Measurements from ENCODE around the gene FANCL.

The FANCL gene

GRCh38 chr2:58140508-58141072 is 100.5 kb downstream of the FANCL start:
- Histone ChIP-seq H3K9ac (ENCODE audit: low read length) (no peak overlapping the region), H3K27ac (ENCODE audit: low read depth, low read length) (no peak overlapping the region), H3K4me1 (ENCODE audit: control insufficient read depth, insufficient read depth, low read length) (no peaks in the 10 kb centered on the region)

GRCh38 chr2:58138396-58139030 is 102.6 kb downstream of the FANCL start:
- no peaks in the 10 kb centered on the region for H3K9me3 ChIP-seq (ENCODE audit: control insufficient read depth, insufficient read depth, low read depth, low read length)

More at GRCh38 chr2:58140508-58141072, 100.5 kb downstream of the FANCL start:
- Histone ChIP-seq H3K9me3 (ENCODE audit: control insufficient read depth, insufficient read depth, low read depth, low read length) (no peaks in the 10 kb centered on the region), H3K36me3 (ENCODE audit: control insufficient read depth, insufficient read depth, low read length) (no peaks in the 10 kb centered on the region; the same call in 1 of the 2 replicates), H3K27me3 (ENCODE audit: control insufficient read depth, insufficient read depth, low read length) (no peaks in the 10 kb centered on the region), H3K4me3 (ENCODE audit: low read depth, low read length) (no peak overlapping the region)

GRCh38 chr2:58137856-58138255 is 103.3 kb downstream of the FANCL start:
- Histone ChIP-seq H3K27me3 (ENCODE audit: control insufficient read depth, insufficient read depth, low read length) (no peaks in the 10 kb centered on the region), H3K9ac (ENCODE audit: low read length) (no peak overlapping the region), H3K4me3 (ENCODE audit: low read depth, low read length) (no peak overlapping the region), H3K36me3 (ENCODE audit: control insufficient read depth, insufficient read depth, low read length) (no peaks in the 10 kb centered on the region; the same call in 1 of the 2 replicates), H3K9me3 (ENCODE audit: control insufficient read depth, insufficient read depth, low read depth, low read length) (no peaks in the 10 kb centered on the region), H3K27ac (ENCODE audit: low read depth, low read length) (no peak overlapping the region), H3K4me1 (ENCODE audit: control insufficient read depth, insufficient read depth, low read length) (no peaks in the 10 kb centered on the region)

More at GRCh38 chr2:58138396-58139030, 102.6 kb downstream of the FANCL start:
- H3K4me3 ChIP-seq (ENCODE audit: low read depth, low read length) = no peak overlapping the region
- no peaks in the 10 kb centered on the region for H3K4me1 ChIP-seq (ENCODE audit: control insufficient read depth, insufficient read depth, low read length)
- no peaks in the 10 kb centered on the region for H3K27me3 ChIP-seq (ENCODE audit: control insufficient read depth, insufficient read depth, low read length)
- H3K9ac ChIP-seq (ENCODE audit: low read length) = no peak overlapping the region
- no peaks in the 10 kb centered on the region; the same call in 1 of the 2 replicates for H3K36me3 ChIP-seq (ENCODE audit: control insufficient read depth, insufficient read depth, low read length)
- no peak overlapping the region for H3K27ac ChIP-seq (ENCODE audit: low read depth, low read length)

- H3K9ac ChIP-seq (ENCODE audit: low read length) = no peak overlapping the region
- H3K4me3 ChIP-seq (ENCODE audit: low read depth, low read length) = no peak overlapping the region
- H3K36me3 ChIP-seq (ENCODE audit: control insufficient read depth, insufficient read depth, low read length) = no peaks in the 10 kb centered on the region; the same call in 1 of the 2 replicates
- H3K9me3 ChIP-seq (ENCODE audit: control insufficient read depth, insufficient read depth, low read depth, low read length) = no peaks in the 10 kb centered on the region
- H3K4me1 ChIP-seq (ENCODE audit: control insufficient read depth, insufficient read depth, low read length) = no peaks in the 10 kb centered on the region
- H3K27ac ChIP-seq (ENCODE audit: low read depth, low read length) = no peak overlapping the region
- no peaks in the 10 kb centered on the region for H3K27me3 ChIP-seq (ENCODE audit: control insufficient read depth, insufficient read depth, low read length)
Measured at GRCh38 chr2:58137221-58137620, 103.9 kb downstream of the FANCL start.

GRCh38 chr2:58135861-58136260 is 105.3 kb downstream of the FANCL start:
- Histone ChIP-seq H3K36me3 (ENCODE audit: control insufficient read depth, insufficient read depth, low read length) (no peaks in the 10 kb centered on the region; the same call in 1 of the 2 replicates), H3K27ac (ENCODE audit: low read depth, low read length) (no peak overlapping the region), H3K4me3 (ENCODE audit: low read depth, low read length) (no peak overlapping the region), H3K4me1 (ENCODE audit: control insufficient read depth, insufficient read depth, low read length) (no peaks in the 10 kb centered on the region), H3K27me3 (ENCODE audit: control insufficient read depth, insufficient read depth, low read length) (no peaks in the 10 kb centered on the region), H3K9ac (ENCODE audit: low read length) (no peak overlapping the region), H3K9me3 (ENCODE audit: control insufficient read depth, insufficient read depth, low read depth, low read length) (no peaks in the 10 kb centered on the region)

GRCh38 chr2:58133395-58133794 is 107.7 kb downstream of the FANCL start:
- H3K9ac ChIP-seq (ENCODE audit: low read length) = no peak overlapping the region
- no peak overlapping the region for H3K4me3 ChIP-seq (ENCODE audit: low read depth, low read length)
- H3K4me1 ChIP-seq (ENCODE audit: control insufficient read depth, insufficient read depth, low read length) = no peaks in the 10 kb centered on the region
- H3K36me3 ChIP-seq (ENCODE audit: control insufficient read depth, insufficient read depth, low read length) = no peaks in the 10 kb centered on the region; the same call in 1 of the 2 replicates
- H3K27ac ChIP-seq (ENCODE audit: low read depth, low read length) = no peak overlapping the region
- no peaks in the 10 kb centered on the region for H3K27me3 ChIP-seq (ENCODE audit: control insufficient read depth, insufficient read depth, low read length)
- no peaks in the 10 kb centered on the region for H3K9me3 ChIP-seq (ENCODE audit: control insufficient read depth, insufficient read depth, low read depth, low read length)

- H3K4me3 ChIP-seq (ENCODE audit: low read depth, low read length) = no peak overlapping the region
- no peak overlapping the region for H3K27ac ChIP-seq (ENCODE audit: low read depth, low read length)
- no peaks in the 10 kb centered on the region for H3K27me3 ChIP-seq (ENCODE audit: control insufficient read depth, insufficient read depth, low read length)
- no peak overlapping the region for H3K9ac ChIP-seq (ENCODE audit: low read length)
- H3K36me3 ChIP-seq (ENCODE audit: control insufficient read depth, insufficient read depth, low read length) = no peaks in the 10 kb centered on the region; the same call in 1 of the 2 replicates
- H3K4me1 ChIP-seq (ENCODE audit: control insufficient read depth, insufficient read depth, low read length) = no peaks in the 10 kb centered on the region
- H3K9me3 ChIP-seq (ENCODE audit: control insufficient read depth, insufficient read depth, low read depth, low read length) = no peaks in the 10 kb centered on the region
Measured at GRCh38 chr2:58131191-58132011, 109.7 kb downstream of the FANCL start.

GRCh38 chr2:58130238-58130637 is 110.9 kb downstream of the FANCL start:
- Histone ChIP-seq H3K9ac (ENCODE audit: low read length) (no peak overlapping the region), H3K4me3 (ENCODE audit: low read depth, low read length) (no peak overlapping the region), H3K4me1 (ENCODE audit: control insufficient read depth, insufficient read depth, low read length) (no peaks in the 10 kb centered on the region), H3K36me3 (ENCODE audit: control insufficient read depth, insufficient read depth, low read length) (no peaks in the 10 kb centered on the region), H3K27ac (ENCODE audit: low read depth, low read length) (no peak overlapping the region), H3K9me3 (ENCODE audit: control insufficient read depth, insufficient read depth, low read depth, low read length) (no peaks in the 10 kb centered on the region), H3K27me3 (ENCODE audit: control insufficient read depth, insufficient read depth, low read length) (no peaks in the 10 kb centered on the region)

- no peaks in the 10 kb centered on the region for H3K27me3 ChIP-seq (ENCODE audit: control insufficient read depth, insufficient read depth, low read length)
- H3K27ac ChIP-seq (ENCODE audit: low read depth, low read length) = no peak overlapping the region
- peaks cover 5% of the 10 kb centered on the region; the same call in 1 of the 2 replicates for H3K36me3 ChIP-seq (ENCODE audit: control insufficient read depth, insufficient read depth, low read length)
- H3K4me3 ChIP-seq (ENCODE audit: low read depth, low read length) = no peak overlapping the region
- H3K4me1 ChIP-seq (ENCODE audit: control insufficient read depth, insufficient read depth, low read length) = no peaks in the 10 kb centered on the region
- H3K9ac ChIP-seq (ENCODE audit: low read length) = no peak overlapping the region
- no peaks in the 10 kb centered on the region for H3K9me3 ChIP-seq (ENCODE audit: control insufficient read depth, insufficient read depth, low read depth, low read length)
Measured at GRCh38 chr2:58127111-58127510, 114.0 kb downstream of the FANCL start.

GRCh38 chr2:58122540-58122939 is 118.6 kb downstream of the FANCL start:
- Histone ChIP-seq H3K4me1 (ENCODE audit: control insufficient read depth, insufficient read depth, low read length) (no peaks in the 10 kb centered on the region), H3K36me3 (ENCODE audit: control insufficient read depth, insufficient read depth, low read length) (peaks cover 5% of the 10 kb centered on the region; the same call in 1 of the 2 replicates), H3K4me3 (ENCODE audit: low read depth, low read length) (no peak overlapping the region)

GRCh38 chr2:58122040-58122439 is 119.1 kb downstream of the FANCL start:
- H3K9me3 ChIP-seq (ENCODE audit: control insufficient read depth, insufficient read depth, low read depth, low read length) = no peaks in the 10 kb centered on the region
- H3K27ac ChIP-seq (ENCODE audit: low read depth, low read length) = no peak overlapping the region

More at GRCh38 chr2:58122540-58122939, 118.6 kb downstream of the FANCL start:
- Histone ChIP-seq H3K9me3 (ENCODE audit: control insufficient read depth, insufficient read depth, low read depth, low read length) (no peaks in the 10 kb centered on the region), H3K9ac (ENCODE audit: low read length) (no peak overlapping the region), H3K27ac (ENCODE audit: low read depth, low read length) (no peak overlapping the region), H3K27me3 (ENCODE audit: control insufficient read depth, insufficient read depth, low read length) (no peaks in the 10 kb centered on the region)

More at GRCh38 chr2:58122040-58122439, 119.1 kb downstream of the FANCL start:
- H3K36me3 ChIP-seq (ENCODE audit: control insufficient read depth, insufficient read depth, low read length) = peaks cover 5% of the 10 kb centered on the region; the same call in 1 of the 2 replicates
- no peaks in the 10 kb centered on the region for H3K4me1 ChIP-seq (ENCODE audit: control insufficient read depth, insufficient read depth, low read length)
- no peaks in the 10 kb centered on the region for H3K27me3 ChIP-seq (ENCODE audit: control insufficient read depth, insufficient read depth, low read length)
- H3K4me3 ChIP-seq (ENCODE audit: low read depth, low read length) = no peak overlapping the region
- no peak overlapping the region for H3K9ac ChIP-seq (ENCODE audit: low read length)
